Measurements from ENCODE around the gene ENC1. TPM values are rescaled to one million over a fixed set of nuclear protein-coding genes. Genes with fewer than 3 reads are reported as not detected.

ENC1 gene
- total RNA-seq, 1 experiment from 2014 or later: 30.0 TPM

DNA sequence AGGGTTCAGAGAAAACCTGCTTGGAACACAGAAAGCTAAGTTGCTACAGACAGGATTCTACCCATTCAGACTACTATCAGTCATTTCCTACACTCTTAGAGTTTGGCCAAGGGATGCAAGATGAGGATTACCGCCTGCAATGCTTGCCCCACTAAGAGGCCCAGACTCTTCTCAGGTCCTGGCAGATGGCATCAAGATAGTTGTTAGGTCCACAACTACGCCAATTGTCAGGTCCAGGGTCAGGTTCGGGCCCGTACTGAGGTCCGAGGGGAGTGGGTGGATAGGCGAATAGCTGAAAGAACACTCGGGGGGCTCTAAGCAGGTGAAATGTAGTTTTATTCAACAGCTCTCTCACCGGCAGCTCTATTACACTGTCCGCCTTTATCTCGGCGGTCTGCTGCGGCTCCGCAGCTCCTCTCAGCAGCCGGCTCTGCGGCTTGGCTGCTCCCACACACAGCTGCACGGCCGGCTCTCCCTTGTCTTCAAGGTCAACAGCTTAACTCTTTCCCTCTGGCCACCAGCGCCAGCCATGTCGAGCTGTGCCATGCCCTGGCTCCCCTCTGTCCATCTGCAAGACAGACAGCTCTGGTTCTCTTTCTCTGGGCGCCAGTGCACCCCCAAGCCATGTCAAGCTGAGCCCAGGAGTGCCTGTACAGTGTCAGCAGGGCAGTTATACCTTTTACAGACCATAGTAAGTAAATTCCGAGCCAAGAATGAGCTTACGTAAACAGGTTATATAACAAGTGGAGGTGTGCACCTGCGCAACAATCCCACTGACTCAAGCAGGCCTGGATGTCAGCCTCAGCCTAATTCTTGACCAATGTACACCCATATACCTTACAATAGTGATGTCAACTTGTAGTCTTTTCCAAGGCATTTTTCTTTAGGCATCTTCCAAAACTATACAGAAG lies 24.0 kb downstream of the ENC1 start:
- Histone ChIP-seq H4K20me1 (ENCODE audit: insufficient read depth) (no peaks in the 10 kb centered on the region), H3K9ac (ENCODE audit: low read length) (no peak overlapping the region), H2AFZ (ENCODE audit: low read depth, low read length, poor library complexity, severe bottlenecking) (no peak overlapping the region), H3K9me3 (ENCODE audit: control insufficient read depth in 1 of 2, insufficient read depth in 1 of 2, low read depth in 1 of 2, low read length in 2 of 2) (no peaks in the 10 kb centered on the region), H3K4me3 (replicated peaks in 1 of 2; ENCODE audit: low read depth in 1 of 2, low read length in 2 of 2) (no peak overlapping the region), H3K36me3 (ENCODE audit: control insufficient read depth in 1 of 2, insufficient read depth in 2 of 2, low read length in 2 of 2) (no peaks in the 10 kb centered on the region), H3K27ac (ENCODE audit: low read depth, low read length) (no peak overlapping the region), H3K4me1 (ENCODE audit: control insufficient read depth in 1 of 2, insufficient read depth in 2 of 2, low read length in 2 of 2) (no peaks in the 10 kb centered on the region; a peak in 1 of 4 replicates), H3K79me2 (ENCODE audit: insufficient read depth, low read length) (no peaks in the 10 kb centered on the region), H3K4me2 (ENCODE audit: low read length) (no peak overlapping the region), H3K27me3 (ENCODE audit: insufficient read depth, low read length) (no peaks in the 10 kb centered on the region), H3K9me2 (ENCODE audit: insufficient read depth) (no peaks in the 10 kb centered on the region)
- ChIA-PET CTCF (interaction anchor here (1.0 kb wide), 1 partner anchor 9 kb away, joined by 3 read pairs; no protein-coding TSS in a partner anchor), RAD21 (ENCODE audit: low non-redundant PET in 1 of 2, low total read pairs in 2 of 2, uncharacterized antibody in 2 of 2, unreplicated experiment in 2 of 2) (no interaction called here), POLR2A (no interaction called here)
- BruUV-seq (replicated peaks): no TSS peak
- TF ChIP-seq POLR2A (IDR thresholded peaks at IDR 0.05; ENCODE audit: borderline replicate concordance, extremely low read depth, insufficient read depth, insufficient read length) (no peak), ZNF274 (IDR thresholded peaks at IDR 0.05; ENCODE audit: low read depth, low read length) (no peak), EZH2phosphoT487 (IDR thresholded peaks at IDR 0.05; ENCODE audit: borderline replicate concordance) (no peak)
- TF ChIP-seq, protein P1, sequence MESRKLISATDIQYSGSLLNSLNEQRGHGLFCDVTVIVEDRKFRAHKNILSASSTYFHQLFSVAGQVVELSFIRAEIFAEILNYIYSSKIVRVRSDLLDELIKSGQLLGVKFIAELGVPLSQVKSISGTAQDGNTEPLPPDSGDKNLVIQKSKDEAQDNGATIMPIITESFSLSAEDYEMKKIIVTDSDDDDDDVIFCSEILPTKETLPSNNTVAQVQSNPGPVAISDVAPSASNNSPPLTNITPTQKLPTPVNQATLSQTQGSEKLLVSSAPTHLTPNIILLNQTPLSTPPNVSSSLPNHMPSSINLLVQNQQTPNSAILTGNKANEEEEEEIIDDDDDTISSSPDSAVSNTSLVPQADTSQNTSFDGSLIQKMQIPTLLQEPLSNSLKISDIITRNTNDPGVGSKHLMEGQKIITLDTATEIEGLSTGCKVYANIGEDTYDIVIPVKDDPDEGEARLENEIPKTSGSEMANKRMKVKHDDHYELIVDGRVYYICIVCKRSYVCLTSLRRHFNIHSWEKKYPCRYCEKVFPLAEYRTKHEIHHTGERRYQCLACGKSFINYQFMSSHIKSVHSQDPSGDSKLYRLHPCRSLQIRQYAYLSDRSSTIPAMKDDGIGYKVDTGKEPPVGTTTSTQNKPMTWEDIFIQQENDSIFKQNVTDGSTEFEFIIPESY (IDR thresholded peaks at IDR 0.05; ENCODE audit: extremely low read depth, insufficient replicate concordance, low read length): no peak
- ATAC-seq (no peak), DNase-seq (ENCODE audit: low read depth, low spot score) (no peak)
- intact Hi-C loops (cut with micrococcal nuclease): no loop called here

DNA sequence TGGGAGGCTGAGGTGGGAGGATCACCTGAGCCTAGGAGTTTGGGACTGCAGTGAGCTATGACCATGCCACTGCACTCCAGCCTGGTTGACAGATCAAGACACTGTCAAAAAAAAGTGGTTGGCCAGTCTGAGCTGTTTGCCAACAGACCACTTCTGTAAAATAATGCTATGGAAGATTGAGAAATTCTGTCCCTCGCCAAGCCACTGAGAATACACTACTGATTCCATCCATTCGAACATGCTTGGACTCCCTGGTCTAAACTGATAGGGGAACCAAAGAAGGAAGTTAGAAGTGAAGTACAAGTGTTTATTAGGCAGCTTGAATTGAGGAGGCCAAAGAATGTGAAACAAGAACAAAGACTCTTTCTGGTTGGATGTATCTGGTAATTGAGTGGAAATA lies 27.2 kb downstream of the ENC1 start:
- ATAC-seq (no peak), DNase-seq (ENCODE audit: low read depth, low spot score) (no peak)
- RAD21 ChIA-PET (ENCODE audit: low non-redundant PET in 1 of 2, low total read pairs in 2 of 2, uncharacterized antibody in 2 of 2, unreplicated experiment in 2 of 2): no interaction called here
- POLR2A ChIA-PET: no interaction called here
- Histone ChIP-seq H3K27me3 (ENCODE audit: insufficient read depth, low read length) (no peaks in the 10 kb centered on the region), H3K4me1 (ENCODE audit: control insufficient read depth in 1 of 2, insufficient read depth in 2 of 2, low read length in 2 of 2) (no peaks in the 10 kb centered on the region), H3K4me2 (ENCODE audit: low read length) (no peak overlapping the region), H3K9me3 (ENCODE audit: control insufficient read depth in 1 of 2, insufficient read depth in 1 of 2, low read depth in 1 of 2, low read length in 2 of 2) (no peaks in the 10 kb centered on the region), H3K36me3 (ENCODE audit: control insufficient read depth in 1 of 2, insufficient read depth in 2 of 2, low read length in 2 of 2) (no peaks in the 10 kb centered on the region), H3K27ac (ENCODE audit: low read depth, low read length) (no peak overlapping the region), H3K79me2 (ENCODE audit: insufficient read depth, low read length) (no peaks in the 10 kb centered on the region), H3K4me3 (replicated peaks in 1 of 2; ENCODE audit: low read depth in 1 of 2, low read length in 2 of 2) (no peak overlapping the region), H3K9me2 (ENCODE audit: insufficient read depth) (no peaks in the 10 kb centered on the region), H3K9ac (ENCODE audit: low read length) (no peak overlapping the region), H4K20me1 (ENCODE audit: insufficient read depth) (no peaks in the 10 kb centered on the region), H2AFZ (ENCODE audit: low read depth, low read length, poor library complexity, severe bottlenecking) (no peak overlapping the region)
- intact Hi-C loops (cut with micrococcal nuclease): no loop called here
- no TSS peak for BruUV-seq (replicated peaks)
- TF ChIP-seq SIN3A (IDR thresholded peaks at IDR 0.05; ENCODE audit: low read depth): no peak
- TF ChIP-seq TCF7L2 (IDR thresholded peaks at IDR 0.05; ENCODE audit: borderline replicate concordance, extremely low read depth, insufficient read depth, insufficient read length): no peak
- TF ChIP-seq SP1 (IDR thresholded peaks at IDR 0.05; ENCODE audit: low read depth): no peak
- no peak for TF ChIP-seq EZH2 (IDR thresholded peaks at IDR 0.05)
- TF ChIP-seq, protein P1 (IDR thresholded peaks at IDR 0.05; ENCODE audit: extremely low read depth, insufficient replicate concordance, low read length): no peak
- no peak for TF ChIP-seq JUND (IDR thresholded peaks at IDR 0.05)
- TF ChIP-seq POLR2AphosphoS5 (IDR thresholded peaks at IDR 0.05; ENCODE audit: low read depth, low read length): no peak
- no peak for TF ChIP-seq ZNF274 (IDR thresholded peaks at IDR 0.05; ENCODE audit: low read depth, low read length)
- no peak for TF ChIP-seq RAD21 (IDR thresholded peaks at IDR 0.05; ENCODE audit: low read depth)
- TF ChIP-seq, protein P2, sequence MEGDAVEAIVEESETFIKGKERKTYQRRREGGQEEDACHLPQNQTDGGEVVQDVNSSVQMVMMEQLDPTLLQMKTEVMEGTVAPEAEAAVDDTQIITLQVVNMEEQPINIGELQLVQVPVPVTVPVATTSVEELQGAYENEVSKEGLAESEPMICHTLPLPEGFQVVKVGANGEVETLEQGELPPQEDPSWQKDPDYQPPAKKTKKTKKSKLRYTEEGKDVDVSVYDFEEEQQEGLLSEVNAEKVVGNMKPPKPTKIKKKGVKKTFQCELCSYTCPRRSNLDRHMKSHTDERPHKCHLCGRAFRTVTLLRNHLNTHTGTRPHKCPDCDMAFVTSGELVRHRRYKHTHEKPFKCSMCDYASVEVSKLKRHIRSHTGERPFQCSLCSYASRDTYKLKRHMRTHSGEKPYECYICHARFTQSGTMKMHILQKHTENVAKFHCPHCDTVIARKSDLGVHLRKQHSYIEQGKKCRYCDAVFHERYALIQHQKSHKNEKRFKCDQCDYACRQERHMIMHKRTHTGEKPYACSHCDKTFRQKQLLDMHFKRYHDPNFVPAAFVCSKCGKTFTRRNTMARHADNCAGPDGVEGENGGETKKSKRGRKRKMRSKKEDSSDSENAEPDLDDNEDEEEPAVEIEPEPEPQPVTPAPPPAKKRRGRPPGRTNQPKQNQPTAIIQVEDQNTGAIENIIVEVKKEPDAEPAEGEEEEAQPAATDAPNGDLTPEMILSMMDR (IDR thresholded peaks at IDR 0.05 in 2 of 3, conservative IDR thresholded peaks at IDR 0.05 in 1 of 3; ENCODE audit: borderline replicate concordance in 1 of 3, insufficient read depth in 1 of 3, low read depth in 2 of 3, low read length in 2 of 3): no peak
- CTCF ChIA-PET: no interaction called here

All from HCT116 (cell line).